GM23248 (cell line): Measurements from ENCODE around the gene TMEM98.

ENCODE experiments used
- EZH2 ChIP-seq: fragments of 200-600 bp; sonication (generic); IDR thresholded peaks from 2 replicates; pipeline ENCODE4 v1.6.1; 2018; ENCODE audit warnings: antibody characterized with exemption, mild to moderate bottlenecking; ENCODE audit not compliant: insufficient read depth, poor library complexity, severe bottlenecking
- EZH2phosphoT487 ChIP-seq: fragments of 200-600 bp; sonication (generic); IDR thresholded peaks from 2 replicates; pipeline ENCODE4 v1.6.1; 2018; ENCODE audit warnings: antibody characterized with exemption, moderate library complexity, mild to moderate bottlenecking, low read depth; ENCODE audit not compliant: insufficient read depth

DNA sequence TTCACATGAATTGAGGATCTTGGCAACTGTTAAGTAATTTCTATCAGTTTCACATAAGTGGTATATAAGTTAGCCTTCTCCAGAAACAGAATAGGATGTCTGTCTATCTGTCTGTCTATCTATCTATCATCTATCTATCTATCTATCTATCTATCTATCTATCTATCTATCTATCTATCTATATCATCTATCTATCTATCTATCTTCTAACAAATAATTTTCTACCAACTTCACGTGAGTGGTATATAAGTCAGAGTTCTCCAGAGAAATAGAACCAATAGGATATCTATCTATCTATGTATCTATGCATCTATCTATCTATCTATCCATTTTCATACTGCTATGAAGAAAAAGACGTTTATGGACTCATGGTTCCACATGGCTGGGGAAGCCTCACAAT, 52.3 kb downstream of the TMEM98 start:
- TF ChIP-seq EZH2: no peak
- TF ChIP-seq EZH2phosphoT487: no peak
